ENCODE results near the gene CRIP1.

CRIP1 gene

DNA sequence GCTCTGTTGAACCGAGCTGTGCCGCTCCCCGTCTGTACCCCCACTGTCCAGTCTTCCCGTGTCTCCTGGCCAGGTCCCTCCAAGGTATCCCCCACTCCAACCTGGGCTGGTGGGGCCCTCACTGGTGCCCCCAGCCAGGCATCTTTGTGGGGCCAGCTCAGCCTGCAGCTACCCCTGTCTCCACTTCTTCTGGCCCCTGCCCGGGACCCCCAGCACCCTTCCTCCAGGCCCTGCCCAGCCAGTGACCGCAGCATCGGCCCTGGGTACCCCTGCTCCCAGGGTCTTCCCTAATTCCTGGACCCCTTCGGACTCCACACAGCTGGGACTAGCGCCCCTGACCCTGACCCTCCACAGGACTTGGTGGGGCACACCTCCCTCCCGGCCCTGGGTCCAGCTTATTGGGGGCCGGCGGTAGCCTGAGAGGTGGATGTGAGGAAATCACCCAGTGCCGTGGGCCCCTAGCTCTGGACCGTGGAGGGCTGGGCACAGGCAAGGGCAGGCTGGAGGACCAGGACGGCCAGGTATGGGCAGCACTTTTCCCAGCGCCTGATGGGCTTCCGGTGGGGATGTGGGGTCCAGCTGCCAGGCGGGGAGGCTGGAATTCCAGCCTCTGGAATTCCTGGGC is 4.1 kb upstream of the CRIP1 start:
- no peak for DNase-seq

DNA sequence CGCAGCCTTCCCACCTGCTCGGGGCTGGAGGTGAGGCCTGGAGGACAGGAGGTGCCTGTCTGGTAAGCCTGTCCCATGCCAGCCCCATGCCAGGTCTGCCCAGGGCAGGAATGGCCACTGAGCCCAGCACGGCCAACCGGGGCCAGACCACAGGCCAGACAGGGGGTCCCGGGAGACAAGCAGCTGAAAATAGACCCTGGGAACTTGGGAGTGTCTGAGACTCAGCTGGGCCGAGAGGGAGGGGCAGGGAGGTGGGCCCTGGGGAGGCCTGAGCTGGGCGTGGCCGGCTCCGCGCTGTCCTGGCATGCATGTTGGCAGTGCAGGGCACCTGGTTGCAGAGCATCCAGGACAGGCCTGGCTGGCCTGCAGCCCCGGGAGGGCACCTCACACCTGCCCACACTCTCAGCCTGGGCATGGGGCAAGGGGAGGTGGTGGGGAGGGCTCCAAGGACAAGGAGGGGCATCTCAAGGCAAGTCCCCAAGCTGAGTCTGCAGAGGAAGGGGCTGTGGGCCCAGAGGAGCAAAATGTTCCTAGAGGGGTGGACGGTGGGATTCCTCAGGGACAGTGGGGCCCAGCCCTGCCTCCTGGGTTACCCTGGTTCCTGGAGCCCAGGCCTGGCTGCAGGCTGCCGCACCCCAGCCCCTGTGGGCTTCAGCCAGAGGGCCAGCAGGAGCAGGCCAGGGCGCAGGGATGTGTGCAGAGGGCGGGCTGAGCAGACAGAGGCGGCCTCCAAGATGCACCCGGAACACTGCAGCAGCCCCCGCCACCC is 3.2 kb upstream of the CRIP1 start:
- no peak for DNase-seq

DNA sequence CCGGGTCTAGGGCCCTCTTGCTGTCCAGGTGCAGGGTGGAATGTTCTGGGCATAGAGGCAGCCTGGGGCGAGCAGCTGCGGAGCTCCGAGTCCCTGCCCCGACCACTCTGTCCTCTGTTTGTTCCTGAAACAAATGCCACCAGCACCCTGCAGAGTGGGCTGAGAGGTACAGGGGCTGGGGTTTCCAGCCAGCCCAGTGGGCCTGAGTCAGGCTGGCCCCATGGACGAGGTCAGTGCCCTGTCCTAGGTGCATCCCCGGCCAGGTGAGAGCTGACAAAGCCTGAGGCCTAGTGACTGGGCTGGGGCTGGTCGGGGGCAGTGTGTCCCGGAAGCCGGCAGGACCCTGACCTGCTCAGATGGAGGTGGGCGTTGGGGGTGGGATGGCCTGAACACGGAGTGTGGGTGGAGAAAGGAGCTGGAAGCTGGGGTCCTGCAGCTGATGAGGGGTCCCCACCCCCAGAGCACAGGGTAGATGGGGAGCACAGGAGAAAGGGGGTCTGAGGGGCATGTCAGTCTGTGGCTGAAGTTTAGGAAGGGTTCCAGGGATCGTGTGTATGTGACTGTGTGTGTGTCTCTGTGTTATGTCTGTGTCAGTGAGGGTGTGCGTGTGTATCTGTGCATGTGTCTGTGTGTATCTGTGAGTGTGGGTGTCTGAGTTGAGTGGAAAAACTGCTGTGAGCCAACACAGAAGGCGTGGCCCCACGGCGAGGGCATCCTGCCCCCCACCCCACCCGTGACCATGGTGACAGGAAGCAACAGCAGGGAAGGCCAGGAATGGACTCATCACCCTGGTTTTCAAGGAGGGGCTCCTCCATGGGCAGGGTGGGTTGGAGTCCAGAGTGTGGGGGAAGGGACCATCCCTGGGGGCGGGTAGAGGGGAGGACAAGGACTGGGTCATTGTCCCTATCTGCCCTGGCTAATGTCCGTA is 2.4 kb upstream of the CRIP1 start:
- no peak for DNase-seq

DNA sequence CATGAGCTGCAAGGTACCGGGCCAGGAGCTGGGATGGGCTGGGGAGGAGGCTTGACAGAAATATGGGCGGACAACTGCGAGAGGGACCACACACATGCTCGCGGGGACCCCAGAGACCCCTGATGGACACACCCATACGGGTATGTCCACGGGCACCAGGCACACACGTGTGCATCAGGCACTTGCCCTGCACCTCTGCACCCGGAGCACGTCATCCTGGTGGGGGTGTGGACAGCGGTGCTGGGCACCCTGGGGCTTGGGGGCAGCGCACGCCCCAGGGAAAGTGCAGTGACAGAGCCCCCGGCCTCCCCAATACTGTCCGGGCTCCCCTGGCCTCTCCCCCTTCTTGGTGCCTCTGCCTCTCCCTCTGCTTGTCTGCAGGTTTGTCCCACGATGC is 1.7 kb upstream of the CRIP1 start:
- DNase-seq, result no peak

DNA sequence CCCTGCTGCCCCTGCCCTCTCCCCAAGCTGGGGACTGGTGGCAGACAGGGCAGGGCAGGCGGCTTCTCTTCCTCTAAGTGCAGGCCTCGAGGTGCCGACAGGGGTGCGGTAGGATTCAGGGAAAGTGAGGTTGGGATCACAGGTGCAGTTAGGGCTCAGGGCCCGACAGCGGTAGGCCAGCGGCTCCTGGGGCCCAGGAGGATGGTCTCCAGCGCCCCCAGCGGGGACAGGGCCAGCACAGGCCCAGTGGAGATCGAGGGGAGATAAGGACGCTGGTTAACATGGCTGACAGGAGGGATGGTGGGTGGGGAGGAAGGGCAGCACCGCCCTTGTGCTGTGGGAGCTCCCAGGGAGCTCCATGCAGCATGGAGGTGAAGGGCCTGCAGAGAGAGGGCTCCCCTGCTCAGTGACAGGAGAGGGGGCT is 935 bp upstream of the CRIP1 start:
- peak; percentile 91 for DNase-seq

DNA sequence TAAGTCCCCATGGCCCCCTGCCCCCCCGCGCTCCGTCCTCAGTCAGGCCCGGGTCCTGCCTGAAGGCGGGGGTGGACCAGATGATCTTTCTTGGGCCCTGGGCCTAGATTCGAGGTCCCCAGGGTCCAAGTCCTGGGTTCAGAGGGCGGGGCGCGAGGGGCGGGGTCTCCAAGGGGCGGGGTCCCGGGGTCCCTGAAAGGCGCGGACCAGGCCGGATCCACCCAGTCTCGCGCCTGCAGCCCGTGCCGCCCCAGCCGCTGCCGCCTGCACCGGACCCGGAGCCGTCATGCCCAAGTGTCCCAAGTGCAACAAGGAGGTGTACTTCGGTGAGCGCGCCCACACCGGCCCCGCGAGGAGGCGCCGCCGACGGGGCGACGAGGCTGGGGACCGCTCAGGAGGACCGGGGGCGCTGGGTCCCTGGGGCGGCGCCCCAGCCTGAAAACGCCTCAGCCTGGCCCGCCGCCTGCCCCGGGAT is 325 bp downstream of the CRIP1 start:
- DNase-seq, result peak; percentile 31

DNA sequence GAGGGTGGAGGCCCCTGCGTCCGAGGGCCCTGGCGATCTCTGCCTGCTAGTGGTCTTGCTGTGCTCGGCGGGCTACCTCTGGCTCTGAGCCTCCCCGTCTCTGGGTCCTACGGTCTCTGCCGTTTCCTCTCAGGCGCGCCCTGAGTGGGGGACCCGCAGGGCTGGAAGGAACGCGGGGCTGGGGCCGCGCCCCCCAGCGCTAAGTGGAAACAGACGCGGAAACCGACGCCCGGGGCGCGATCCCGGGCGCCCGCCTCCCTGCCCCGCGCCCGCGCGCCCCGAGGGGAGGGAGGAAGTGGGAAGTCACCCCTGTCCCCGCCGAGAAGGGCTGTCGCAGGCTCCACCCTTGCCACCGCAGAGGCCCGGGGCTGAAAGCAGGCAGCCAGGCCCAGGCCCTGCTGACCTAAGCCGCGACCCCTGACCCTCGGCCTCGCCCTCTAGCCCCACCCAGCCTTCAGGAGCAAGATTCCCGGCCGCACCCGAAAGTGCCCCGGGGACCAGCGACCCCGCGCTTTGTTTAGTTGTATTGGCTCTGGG is 831 bp downstream of the CRIP1 start:
- peak; percentile 74 for DNase-seq

DNA sequence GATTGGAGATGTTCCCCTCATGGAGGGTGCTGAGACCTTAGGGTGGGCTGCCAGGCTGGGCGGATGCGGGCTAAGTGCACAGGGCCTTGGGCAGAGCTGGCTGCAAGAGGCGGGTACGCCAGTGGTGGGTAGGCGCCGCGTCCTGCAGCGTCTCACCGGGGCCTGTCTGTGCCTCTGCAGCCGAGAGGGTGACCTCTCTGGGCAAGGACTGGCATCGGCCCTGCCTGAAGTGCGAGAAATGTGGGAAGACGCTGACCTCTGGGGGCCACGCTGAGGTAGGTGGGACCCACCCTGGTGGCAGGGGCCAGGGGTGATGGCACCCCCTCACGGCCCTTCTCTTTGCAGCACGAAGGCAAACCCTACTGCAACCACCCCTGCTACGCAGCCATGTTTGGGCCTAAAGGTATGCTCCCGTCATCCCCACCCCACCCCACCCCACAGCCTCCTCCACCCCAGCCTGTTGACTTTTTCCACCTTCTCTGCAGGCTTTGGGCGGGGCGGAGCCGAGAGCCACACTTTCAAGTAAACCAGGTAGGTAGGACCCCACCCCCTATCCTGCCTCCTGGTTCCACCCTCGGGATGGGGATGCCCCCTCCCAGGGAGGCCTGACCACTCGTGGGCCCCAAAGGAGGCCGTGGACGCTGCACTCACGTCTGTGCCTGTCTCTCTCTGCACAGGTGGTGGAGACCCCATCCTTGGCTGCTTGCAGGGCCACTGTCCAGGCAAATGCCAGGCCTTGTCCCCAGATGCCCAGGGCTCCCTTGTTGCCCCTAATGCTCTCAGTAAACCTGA is 1.5 kb downstream of the CRIP1 start:
- DNase-seq, result no peak

DNA sequence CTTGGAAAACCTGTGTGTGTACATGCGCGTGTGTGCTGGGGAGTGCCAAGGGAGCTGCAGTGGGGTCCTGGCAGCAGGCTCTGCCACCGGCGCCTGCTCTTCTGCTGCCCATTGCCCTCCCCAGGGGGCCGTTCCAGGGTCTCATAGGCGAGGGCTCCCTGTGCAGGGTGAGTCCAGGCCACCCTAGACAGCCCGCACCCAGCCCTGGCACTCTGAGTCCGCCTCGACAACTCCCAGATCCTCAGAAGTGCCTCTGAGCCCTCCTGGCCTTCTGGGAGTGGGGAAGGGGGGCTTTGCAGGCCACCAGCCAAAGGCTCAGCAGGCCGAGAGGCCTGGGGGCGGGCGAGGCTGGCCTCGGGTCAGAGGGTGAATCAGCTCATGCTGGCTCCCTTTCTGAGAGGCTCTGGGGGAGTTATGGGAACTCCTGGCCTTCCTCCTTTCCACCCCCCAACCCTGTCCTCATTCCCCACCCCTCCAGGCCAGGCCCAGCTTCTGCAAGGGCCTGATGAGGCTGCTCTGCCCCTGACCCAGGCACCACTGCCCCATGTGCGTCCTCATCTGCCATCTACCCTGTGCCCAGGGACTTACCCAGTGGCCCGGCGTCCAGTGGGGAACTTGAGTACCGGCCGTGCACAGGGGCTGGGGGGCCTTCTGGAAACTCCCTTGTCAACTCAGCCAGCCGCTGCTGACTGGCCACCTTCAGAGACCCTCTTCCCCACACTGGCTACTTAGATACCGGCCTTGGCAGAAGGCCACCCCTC is 2.3 kb downstream of the CRIP1 start:
- DNase-seq, result no peak

DNA sequence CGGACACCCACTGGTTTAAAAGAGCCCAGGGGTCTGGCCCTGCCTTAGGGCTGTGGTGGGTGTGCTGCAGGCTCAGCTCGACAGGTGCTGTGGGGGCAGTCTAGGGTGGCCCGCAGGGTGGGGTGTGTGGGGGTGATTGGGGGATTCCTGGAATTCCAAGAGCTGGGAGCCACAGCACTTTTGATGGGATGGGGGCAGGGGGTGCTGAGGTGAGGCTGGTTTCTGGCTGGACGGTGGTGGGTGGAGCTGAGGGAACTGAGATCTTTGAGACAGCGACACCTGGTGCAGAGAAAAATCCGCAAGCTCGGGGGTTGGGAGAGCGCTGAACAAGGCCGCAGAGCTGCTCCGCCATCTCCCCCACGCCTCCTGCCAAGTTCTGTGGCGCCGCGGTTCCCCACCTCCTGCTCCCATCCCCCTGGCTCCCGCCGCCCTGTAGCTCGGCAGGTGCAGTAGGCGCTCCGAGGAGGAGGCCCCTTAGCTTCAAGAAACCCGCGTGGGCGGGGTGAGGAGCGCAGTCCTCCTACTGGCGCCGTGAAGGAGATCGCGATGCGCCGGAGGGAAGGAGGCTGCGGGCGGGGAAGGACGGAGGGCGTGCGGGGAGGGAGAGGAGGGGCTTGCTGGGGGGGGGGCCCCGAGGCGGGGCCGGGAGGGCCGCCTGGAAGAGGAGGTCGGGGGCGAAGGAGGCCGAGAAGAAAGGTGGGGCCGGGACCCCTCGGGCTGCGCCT is 3.0 kb downstream of the CRIP1 start:
- DNase-seq, result peak; percentile 94

DNA sequence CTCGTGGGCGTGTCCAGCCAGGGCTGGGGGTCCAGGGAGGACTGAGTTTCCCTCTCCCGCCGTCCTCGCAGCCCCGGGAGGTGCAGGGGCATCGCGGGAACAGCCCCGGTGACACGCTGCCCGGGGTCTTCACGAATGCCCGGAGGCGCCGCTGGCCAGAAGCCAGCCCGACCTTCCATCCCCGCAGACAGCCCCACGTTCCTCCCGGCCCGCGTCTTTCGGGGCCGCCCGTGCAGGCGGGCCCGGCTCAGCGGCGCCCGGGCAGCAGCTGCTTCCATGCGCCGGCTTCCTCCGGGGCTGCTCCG is 3.5 kb downstream of the CRIP1 start:
- DNase-seq, result no peak

DNA sequence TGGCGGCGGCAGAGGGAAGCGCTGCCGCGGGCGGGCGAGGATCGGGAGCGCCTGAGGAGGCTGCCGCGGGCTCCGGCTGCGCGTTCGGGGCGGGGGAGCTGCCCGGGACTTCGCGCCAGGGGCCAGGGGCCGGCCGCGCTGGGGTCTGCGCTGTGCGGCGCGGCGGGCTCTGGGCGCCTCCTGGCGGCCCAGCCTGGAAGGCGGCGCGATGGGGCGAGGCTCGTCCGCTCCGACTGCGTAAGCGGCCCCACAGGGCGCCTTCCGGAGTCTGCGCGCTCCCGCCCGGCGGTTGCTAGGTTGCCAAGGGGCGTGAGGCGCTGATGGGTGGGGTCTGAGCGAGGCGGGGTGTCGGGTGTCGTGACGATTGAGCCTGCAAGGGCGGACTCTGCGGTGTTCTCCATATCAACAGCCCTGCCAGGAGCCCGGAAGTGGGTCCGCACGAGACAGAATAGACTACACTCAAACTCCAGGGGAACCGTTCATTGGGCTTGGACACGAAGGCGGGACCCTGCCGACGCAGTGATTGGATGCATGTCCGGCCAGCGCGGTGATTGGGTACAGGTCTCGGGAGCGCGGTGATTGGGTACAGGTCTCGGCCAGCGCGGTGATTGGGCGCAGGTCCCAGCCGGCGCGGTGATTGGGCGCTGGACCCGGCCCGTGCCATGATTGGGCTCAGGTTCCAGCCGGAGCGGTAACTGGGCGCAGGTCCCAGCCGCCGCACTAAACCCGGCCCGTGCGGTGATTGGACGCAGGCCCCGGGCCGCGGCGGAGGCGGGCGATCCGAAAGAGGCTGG is 4.1 kb downstream of the CRIP1 start, which contains the start of gene TEDC1:
TEDC1 (plus strand) TSS at position 675 of the 794 bp plus-strand sequence. CDS start 130 bp downstream, outside the sequence.
- DNase-seq, result peak; percentile 100

DNA sequence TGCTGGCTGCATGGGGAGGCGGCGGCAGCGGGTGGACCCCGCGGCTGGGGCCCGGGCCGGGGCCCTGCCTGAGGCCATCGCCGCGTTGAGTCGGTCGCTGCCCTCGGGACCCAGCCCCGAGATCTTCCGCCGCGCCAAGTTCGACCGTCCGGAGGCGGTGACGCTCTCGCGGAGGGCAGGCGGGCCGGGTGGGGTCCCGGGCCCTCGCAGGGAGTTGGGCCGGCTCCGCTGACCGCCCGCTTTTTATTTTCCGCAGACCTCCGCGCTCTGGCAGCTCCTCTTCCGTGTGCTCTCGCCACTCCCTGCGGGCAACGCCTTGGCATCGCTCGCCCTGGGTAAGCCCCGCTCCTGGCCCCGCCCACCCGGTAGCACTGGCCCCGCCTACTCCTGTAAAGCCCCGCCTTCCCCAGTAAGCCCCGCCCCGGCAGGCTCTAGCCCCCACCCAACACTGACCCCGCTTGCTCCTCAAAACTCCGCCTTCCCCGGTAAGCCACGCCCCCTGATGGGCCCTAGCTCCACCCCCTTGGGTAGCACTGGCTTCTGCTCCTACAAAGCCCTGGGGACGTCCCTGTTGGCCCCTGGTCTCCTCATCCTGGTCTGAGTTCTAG is 4.8 kb downstream of the CRIP1 start:
- DNase-seq, result peak; percentile 93

DNA sequence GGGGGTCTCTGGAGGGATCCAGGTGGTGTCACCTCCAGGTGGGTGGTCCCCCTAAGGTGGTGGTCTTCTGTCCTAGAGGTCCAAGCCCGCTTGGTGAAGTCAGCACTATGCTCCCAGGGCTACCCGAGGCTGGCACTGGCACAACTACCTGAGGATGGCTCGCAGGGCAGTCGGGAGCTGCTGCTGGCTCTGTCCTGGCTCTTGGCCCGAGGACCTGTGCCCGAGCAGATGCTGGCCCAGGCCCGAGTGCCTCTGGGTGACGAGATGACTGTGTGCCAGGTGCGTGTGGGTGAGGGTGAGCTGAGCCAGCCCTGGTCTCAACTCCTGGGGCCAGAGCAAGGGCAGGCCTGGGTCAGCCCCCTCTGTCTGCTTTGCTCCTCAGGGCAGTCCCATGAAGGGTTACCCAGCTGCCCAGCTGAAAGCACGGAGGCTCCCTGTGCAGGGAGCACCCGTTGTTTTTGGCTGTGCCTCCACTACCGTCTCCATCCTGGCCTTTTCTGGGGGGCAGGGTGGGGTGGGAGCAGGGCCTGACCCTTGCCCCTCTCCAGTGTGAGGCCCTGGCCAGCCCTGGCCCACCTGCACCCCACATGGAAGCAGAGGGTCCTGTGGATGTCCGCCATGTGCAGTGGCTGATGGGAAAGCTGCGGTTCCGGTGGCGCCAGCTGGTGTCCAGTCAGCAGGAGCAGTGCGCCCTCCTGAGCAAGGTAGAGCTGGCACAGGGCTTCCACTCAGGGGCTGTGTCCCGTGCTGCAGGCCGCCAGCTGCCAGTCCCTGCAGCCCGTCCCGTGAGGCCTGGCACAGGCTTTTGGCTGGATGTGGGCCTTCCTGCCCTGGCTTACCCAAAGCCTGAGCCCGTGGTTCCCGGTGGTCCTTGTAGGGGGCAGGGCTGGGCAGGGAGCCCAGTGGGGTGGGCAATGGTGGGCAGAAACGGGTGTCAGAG is 5.6 kb downstream of the CRIP1 start:
- no peak for DNase-seq

DNA sequence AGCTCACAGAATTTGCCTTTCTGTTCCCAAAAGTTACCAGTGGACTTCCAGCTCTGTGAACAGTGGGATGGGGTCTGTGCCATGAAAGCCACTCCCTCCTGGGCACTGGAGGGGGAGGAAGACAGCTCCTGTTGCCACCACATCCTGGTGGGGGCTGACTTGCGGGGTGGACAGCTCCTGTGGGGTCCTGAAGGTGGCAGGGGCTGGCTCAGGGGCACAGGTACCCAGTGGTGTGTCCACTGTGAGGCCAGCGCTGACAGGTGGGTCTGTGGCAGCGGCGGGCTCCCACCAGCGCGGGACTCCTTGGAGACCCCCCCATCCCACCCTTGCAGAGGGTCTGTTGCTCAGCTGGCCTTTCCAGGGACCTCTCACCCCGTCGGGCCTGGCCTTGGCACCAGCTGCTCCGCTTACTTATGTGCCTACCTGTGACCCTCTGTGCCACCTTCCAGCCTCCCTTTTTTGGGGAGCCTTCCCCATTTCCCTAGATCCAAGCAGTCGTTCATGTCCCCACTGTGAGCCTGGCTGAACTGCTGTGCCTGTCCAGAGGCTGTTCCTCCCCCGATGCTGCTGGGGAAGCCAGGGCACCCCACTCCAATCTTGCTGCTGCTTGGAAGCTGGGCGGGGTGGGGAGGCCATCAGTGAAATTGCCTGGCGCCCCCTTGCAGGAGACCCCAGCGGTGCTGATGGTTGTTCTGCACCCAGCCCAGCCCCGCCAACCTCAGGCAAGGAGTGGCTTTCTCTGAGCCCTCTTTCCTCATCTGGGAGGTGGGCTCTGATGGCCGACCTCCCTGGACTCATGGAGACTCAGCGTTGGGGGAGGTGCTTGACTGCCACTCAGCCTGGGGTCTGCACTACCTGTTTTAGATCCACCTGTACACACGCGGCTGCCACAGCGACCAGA is 6.5 kb downstream of the CRIP1 start:
- no peak for DNase-seq

DNA sequence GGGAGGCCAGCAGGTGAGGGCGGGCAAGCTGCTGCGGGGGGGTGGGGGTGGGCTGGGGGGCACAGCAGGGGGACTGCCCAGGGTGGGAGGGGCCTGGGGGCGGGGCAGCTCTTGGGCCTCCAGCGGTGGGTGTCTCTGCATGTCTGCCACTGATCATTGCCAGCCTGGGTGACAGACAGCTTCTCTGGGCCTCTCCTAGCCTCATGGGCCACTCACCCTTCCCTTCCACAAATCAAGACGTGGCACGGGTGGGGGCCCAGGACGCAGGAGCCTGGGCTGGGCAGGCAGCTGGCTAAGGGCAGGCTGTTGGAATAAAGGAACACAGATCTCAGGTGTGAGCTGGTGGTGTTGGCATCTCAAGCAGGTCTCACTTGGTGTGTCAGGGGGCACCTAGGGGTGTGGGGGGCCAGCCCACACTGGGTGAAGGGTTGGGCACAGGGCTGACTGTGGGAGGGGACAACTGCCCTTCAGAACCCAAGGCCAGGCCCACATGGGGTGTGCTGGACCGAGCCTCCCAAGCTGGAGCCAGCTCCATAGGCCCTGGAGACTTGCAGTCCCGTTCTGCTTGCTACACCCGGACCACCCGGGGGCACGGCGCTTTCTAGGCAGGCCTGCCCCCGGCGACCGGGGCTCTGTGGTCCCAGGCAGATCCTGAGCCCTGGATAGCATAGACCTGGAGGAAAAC is 7.4 kb downstream of the CRIP1 start:
- no peak for DNase-seq

DNA sequence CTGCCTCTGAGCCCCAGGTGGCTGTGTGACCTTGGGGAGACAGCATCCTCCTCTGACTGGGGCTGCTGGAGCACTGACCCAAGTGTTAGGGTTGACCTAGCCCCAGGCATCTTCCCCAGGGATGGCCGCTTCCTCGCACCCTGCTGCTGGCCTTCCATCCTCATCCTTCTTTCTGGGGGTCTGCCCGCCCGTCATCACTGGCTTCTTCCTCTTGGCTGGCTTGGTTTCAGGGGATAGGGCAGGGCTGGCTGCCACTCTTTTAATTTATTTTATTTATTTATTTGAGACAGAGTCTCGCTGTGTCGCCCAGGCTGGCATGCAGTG is 7.9 kb downstream of the CRIP1 start:
- no peak for DNase-seq

All from hematopoietic multipotent progenitor cell treated with erythropoietin and hydrocortisone succinate and interleukin-3 and kit ligand, for 4 days (in vitro differentiated cells).